AG20443 (cell line): ENCODE measurements around the gene SULT1C4.
"Not testable (repeated sequence)": the region's sequence is repeated elsewhere in the genome, so short reads cannot be mapped to it uniquely, and the experiment has no call there.

Source experiments
- DNase-seq: peaks from one replicate; pipeline ENCODE4 v3.0.0; 2012; ENCODE audit warnings: low spot score, mixed read lengths

The SULT1C4 gene

GRCh38 chr2:108377815-108378630 is at the start of gene SULT1C4:
TSS of gene SULT1C4 (plus strand) at chr2:108377954. CDS start at chr2:108378338, 384 bp downstream.
- no peak for DNase-seq

DNA sequence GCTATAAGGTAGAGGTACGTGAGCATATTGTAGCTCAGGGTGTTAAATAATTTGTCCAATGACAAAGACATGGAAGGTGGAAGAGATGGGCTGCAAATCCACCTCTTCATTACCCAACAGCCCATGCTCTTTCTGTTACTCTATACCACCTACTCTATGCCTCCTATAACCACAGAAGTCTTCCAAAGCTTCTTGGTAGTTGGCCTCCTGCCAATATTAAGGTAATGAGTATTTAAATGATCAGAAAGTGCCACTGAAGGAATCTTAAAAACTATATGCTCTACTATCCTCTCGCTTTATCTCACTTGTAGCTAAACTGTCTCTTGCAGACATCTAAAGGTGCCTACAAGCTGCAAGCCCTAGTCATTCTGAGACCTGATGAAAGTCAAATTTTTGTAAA is 48.0 kb upstream of the SULT1C4 start:
- no peak for DNase-seq

DNA sequence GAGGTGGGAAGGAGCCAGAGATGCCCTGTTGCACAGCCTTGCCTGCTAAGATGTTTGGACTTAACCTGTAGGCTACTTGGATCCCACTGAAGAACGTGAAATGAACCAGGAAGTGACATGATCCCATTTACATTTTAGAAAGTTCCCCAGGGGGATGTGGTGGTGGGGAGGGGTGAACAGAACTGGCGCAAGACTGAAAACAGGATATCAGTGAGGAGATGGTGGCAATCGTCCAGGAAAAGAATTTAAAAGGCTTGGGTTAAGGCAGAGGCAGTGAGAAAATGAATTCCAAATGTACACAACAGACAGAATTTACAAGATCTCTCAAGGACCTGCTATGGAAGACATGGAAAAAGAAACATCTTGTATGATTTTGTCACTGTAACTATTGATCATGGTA is 46.8 kb upstream of the SULT1C4 start:
- DNase-seq = no peak

GRCh38 chr2:108345951-108346350 is 31.8 kb upstream of the SULT1C4 start:
- no peak for DNase-seq

- no peak for DNase-seq
Measured at GRCh38 chr2:108346827-108347226, 30.9 kb upstream of the SULT1C4 start.

GRCh38 chr2:108347786-108348185 is 30.0 kb upstream of the SULT1C4 start:
- no peak for DNase-seq

DNA sequence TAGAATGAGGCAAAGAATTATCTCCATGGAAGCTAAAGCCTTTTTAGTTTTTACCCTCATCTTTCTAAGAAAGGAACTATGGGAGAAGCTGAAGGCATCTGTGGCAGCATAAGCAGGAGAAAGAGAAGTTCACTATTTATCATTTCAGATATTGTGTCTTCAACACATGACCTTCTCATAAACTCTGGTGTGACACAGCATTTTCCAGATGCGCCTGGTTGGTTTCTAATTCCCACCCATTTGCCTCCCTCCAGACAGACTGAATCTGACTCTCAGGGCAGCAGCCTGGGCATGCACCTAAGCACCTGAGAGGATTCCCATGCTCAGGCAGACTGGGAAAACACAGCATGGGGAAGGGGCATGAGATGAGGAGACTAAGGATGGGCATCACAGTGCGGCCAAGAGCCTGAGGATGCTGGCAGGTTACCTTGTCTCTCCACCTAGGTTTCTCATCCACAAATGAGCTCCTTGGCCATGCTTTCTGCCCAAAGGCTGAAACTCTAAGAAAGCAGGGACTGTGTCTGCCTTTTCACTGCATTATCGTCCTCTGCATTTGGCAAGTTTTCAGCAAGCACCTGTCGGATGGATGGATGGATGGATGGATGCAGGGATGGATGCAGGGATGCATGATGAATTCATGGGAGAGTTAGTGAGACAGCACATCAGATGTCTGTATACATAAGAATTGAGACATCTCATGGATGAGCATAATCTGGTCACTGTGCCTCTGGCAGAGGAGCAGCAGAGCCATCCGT is 28.8 kb upstream of the SULT1C4 start:
- DNase-seq = no peak

DNA sequence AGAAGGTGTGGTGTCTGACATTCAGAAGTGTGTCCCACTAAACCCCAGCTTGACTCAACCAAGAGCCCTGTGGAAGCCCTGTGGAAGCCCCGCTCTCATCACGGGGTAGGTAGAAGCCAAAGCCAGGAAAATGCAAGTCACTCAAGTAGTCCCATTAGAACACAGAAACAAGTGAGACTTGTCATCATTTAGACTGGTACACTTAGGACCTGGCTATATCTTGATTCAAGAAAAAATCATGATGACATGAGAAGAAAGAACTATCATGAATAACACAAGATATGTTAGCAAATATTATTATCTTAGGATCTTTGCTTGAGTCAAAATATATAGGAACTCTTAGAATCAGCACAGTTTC is 28.2 kb upstream of the SULT1C4 start:
- no peak for DNase-seq

DNA sequence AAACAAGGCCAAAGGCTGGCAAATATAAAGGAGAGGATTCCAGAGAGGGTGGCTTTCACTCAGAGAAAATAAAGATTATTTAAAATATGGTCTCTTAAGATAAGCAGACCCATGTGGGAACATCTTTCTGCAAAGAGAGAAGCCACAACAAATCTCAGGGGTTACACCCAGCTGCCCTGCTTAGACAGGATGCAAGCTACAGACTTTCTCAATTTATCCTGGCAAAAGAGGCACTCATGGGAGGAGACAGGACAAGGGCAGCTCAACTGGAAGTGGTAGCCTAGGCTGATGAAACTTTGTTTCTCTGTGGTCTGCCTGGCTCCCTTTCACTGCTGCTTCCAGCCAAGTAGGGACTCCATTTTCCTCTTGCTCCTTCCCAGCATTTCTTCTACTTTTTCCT is 25.9 kb upstream of the SULT1C4 start:
- DNase-seq = peak; percentile 58

DNA sequence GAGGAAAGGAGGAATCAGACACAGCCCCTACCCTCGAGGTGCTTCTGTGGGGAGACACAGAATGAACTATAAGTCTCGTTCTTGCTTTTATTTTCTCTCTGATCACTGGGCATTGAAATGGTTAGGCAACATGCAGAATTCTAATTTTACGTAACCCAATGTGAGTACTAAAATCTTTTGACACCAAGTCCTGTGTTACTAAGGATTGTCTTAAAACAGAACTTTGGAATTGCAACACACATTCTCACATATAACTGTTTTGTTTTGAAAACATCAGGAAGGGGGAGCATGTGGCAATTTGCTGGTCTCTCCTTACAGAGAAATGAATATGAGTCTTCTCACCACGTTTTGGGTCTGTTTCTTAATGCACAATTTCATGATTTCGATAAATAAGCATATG is 23.6 kb upstream of the SULT1C4 start:
- DNase-seq = no peak

GRCh38 chr2:108355906-108356734 is 21.6 kb upstream of the SULT1C4 start:
- no peak for DNase-seq

DNA sequence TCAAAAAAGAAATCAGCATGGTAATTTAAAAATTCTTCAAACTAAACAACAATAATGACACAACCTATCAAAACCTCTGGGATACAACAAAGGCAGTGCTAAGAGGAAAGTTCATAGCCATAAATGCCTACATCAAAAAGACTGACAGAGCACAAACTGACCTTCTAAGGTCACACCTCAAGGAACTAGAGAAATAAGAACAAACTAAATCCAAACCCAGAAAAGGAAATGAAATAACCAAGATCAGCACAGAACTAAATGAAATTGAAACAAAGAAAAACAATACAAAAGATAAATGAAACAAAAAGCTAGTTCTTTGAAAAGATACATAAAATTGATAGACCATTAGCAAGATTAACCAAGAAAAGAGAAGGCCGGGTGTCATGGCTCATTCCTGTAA is 18.4 kb upstream of the SULT1C4 start:
- DNase-seq = not testable (repeated sequence)

DNA sequence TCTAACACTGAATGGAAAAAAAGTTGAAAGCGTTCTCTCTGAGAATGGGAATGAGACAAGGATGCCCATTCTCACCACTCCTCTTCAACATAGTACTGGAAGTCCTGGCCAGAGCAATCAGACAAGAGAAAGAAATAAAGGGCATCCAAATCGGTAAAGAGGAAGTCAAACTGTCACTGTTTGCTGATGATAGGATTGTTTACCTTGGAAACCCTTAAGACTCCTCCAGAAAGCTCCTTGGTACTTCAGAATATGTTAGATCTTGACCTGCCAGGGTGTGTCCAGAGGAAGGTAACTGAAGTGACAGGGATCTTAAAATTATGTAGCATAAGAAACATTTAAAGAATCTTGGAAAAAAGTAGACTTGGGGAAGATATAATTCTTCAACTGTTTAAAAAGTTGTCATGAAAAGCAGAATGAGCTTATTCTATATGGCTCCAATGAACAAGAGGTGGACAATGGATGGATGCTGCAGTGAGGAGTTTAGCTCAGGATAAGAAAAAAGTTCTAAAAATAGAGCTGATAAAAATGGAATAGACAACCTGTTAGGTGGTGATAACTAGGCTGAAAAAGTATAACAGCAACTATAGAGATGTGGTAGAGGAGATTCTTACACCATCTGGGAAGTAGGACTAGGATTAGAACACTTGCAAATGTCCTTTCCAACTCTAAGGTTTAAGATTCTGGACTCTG is 16.8 kb upstream of the SULT1C4 start:
- no peak for DNase-seq

- no peak for DNase-seq
Measured at GRCh38 chr2:108363024-108363907, 14.5 kb upstream of the SULT1C4 start.

- no peak for DNase-seq
Measured at GRCh38 chr2:108363908-108364225, 13.9 kb upstream of the SULT1C4 start.

GRCh38 chr2:108364676-108365297 is 13.0 kb upstream of the SULT1C4 start:
- no peak for DNase-seq

GRCh38 chr2:108365656-108366055 is 12.1 kb upstream of the SULT1C4 start:
- no peak for DNase-seq

DNA sequence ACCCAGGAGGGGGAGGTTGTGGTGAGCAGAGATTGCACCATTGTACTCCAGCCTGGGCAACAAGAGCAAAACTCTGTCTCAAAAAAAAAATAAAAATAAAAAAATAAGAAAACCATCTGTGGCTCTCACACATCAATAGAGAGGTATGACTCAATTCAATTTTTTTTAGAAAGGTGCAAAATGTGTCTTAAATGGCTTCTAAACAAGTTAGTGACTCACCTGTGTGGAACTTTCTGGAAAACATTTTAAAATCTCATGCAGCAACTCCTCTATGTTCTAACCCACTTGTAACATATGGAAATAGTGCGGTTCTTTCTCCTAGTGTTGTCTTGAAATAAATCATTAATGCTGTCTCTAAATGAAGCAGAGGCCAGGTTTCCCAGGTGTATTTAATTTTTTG is 10.7 kb upstream of the SULT1C4 start:
- no peak for DNase-seq

- no peak for DNase-seq
Measured at GRCh38 chr2:108367561-108368175, 10.1 kb upstream of the SULT1C4 start.

- DNase-seq = no peak
Measured at GRCh38 chr2:108369153-108369552, 8.6 kb upstream of the SULT1C4 start.
